ENCODE measurements around the gene S100Z.
"Not testable (repeated sequence)": the region's sequence is repeated elsewhere in the genome, so short reads cannot be mapped to it uniquely, and the experiment has no call there.

Gene S100Z

GRCh38 chr5:76870046-76870445 is 20.2 kb downstream of the S100Z start:
- Mint-ChIP-seq H3K27me3 (peaks cover 2% of the 10 kb centered on the region), H3K4me3 (no peak overlapping the region), H3K27ac (no peak overlapping the region), H3K36me3 (no peaks in the 10 kb centered on the region), H3K4me1 (peaks cover 9% of the 10 kb centered on the region), H3K9me3 (no peaks in the 10 kb centered on the region)
- ATAC-seq (ENCODE audit: low read depth): no peak
- no peak for DNase-seq (ENCODE audit: low spot score in 2 of 2)

- Mint-ChIP-seq H3K27me3 (no peaks in the 10 kb centered on the region), H3K4me3 (peak overlapping the region; percentile 83), H3K9me3 (no peaks in the 10 kb centered on the region), H3K27ac (peak overlapping the region; percentile 88), H3K4me1 (peaks cover 18% of the 10 kb centered on the region), H3K36me3 (no peaks in the 10 kb centered on the region)
- ATAC-seq (ENCODE audit: low read depth) (peak; percentile 77), DNase-seq (ENCODE audit: low spot score in 2 of 2) (peak in 1 of 2 donors; percentile 18)
Measured at GRCh38 chr5:76874088-76874581, 24.3 kb downstream of the S100Z start.

- H3K9me3 Mint-ChIP-seq: no peaks in the 10 kb centered on the region
- peaks cover 9% of the 10 kb centered on the region for H3K4me1 Mint-ChIP-seq
- ATAC-seq (ENCODE audit: low read depth): no peak
- no peak for DNase-seq (ENCODE audit: low spot score in 2 of 2)
- no peak overlapping the region for H3K4me3 Mint-ChIP-seq
- H3K36me3 Mint-ChIP-seq: peaks cover 8% of the 10 kb centered on the region
- H3K27ac Mint-ChIP-seq: no peak overlapping the region
- peaks cover 5% of the 10 kb centered on the region for H3K27me3 Mint-ChIP-seq
Measured at GRCh38 chr5:76888733-76889300, 39.0 kb downstream of the S100Z start.

- H3K27me3 Mint-ChIP-seq: peaks cover 1% of the 10 kb centered on the region
- no peak overlapping the region for H3K4me3 Mint-ChIP-seq
- H3K36me3 Mint-ChIP-seq: peaks cover 14% of the 10 kb centered on the region
- ATAC-seq (ENCODE audit: low read depth) (no peak), DNase-seq (ENCODE audit: low spot score in 2 of 2) (no peak)
- no peak overlapping the region for H3K27ac Mint-ChIP-seq
- H3K9me3 Mint-ChIP-seq: peaks cover 5% of the 10 kb centered on the region
- no peaks in the 10 kb centered on the region for H3K4me1 Mint-ChIP-seq
Measured at GRCh38 chr5:76893294-76893693, 43.5 kb downstream of the S100Z start.

DNA sequence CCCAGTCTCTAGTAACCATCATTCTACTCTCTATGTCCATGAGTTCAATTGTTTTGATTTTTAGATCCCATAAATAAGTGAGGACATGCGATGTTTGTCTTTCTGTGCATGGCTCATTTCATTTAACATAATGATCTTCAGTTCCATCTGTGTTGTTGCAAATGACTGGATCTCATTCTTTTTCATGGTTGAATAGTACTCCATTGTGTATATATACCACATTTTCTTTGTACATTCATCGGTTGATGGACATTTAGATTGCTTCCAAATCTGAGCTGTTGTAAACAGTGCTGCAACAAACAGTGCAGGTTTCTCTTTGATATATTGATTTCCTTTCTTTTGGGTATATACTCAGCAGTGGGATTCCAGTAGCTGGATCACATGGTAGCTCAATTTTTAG is 46.4 kb downstream of the S100Z start:
- Mint-ChIP-seq H3K36me3 (peaks cover 30% of the 10 kb centered on the region), H3K9me3 (peaks cover 14% of the 10 kb centered on the region), H3K4me3 (no peak overlapping the region), H3K27me3 (peaks cover 1% of the 10 kb centered on the region), H3K27ac (no peak overlapping the region), H3K4me1 (no peaks in the 10 kb centered on the region)
- DNase-seq (ENCODE audit: low spot score in 2 of 2) (no peak), ATAC-seq (ENCODE audit: low read depth) (no peak)

- no peak overlapping the region for H3K27ac Mint-ChIP-seq
Measured at GRCh38 chr5:76901522-76901921, 51.7 kb downstream of the S100Z start.

GRCh38 chr5:76908166-76908565 is 58.4 kb downstream of the S100Z start:
- H3K27ac Mint-ChIP-seq: no peak overlapping the region
- H3K4me3 Mint-ChIP-seq: no peak overlapping the region
- H3K36me3 Mint-ChIP-seq: peaks cover 6% of the 10 kb centered on the region
- H3K27me3 Mint-ChIP-seq: peaks cover 3% of the 10 kb centered on the region
- H3K4me1 Mint-ChIP-seq: no peaks in the 10 kb centered on the region
- no peaks in the 10 kb centered on the region for H3K9me3 Mint-ChIP-seq
- DNase-seq (ENCODE audit: low spot score in 2 of 2) (no peak), ATAC-seq (ENCODE audit: low read depth) (no peak)

More at GRCh38 chr5:76901522-76901921, 51.7 kb downstream of the S100Z start:
- DNase-seq (ENCODE audit: low spot score in 2 of 2): no peak
- peaks cover 14% of the 10 kb centered on the region for H3K9me3 Mint-ChIP-seq
- H3K36me3 Mint-ChIP-seq: peaks cover 25% of the 10 kb centered on the region
- H3K4me3 Mint-ChIP-seq: no peak overlapping the region
- no peak for ATAC-seq (ENCODE audit: low read depth)
- no peaks in the 10 kb centered on the region for H3K27me3 Mint-ChIP-seq
- no peaks in the 10 kb centered on the region for H3K4me1 Mint-ChIP-seq

GRCh38 chr5:76910344-76910933 is 60.6 kb downstream of the S100Z start:
- H3K9me3 Mint-ChIP-seq; H3K4me3 Mint-ChIP-seq; DNase-seq (ENCODE audit: low spot score in 2 of 2); H3K4me1 Mint-ChIP-seq; ATAC-seq (ENCODE audit: low read depth); H3K27ac Mint-ChIP-seq; H3K27me3 Mint-ChIP-seq: not testable (repeated sequence)
- H3K36me3 Mint-ChIP-seq: peaks cover 14% of the 10 kb centered on the region

GRCh38 chr5:76914671-76915070 is 64.9 kb downstream of the S100Z start:
- not testable (repeated sequence) for H3K27ac Mint-ChIP-seq; ATAC-seq (ENCODE audit: low read depth); H3K27me3 Mint-ChIP-seq; H3K4me1 Mint-ChIP-seq; DNase-seq (ENCODE audit: low spot score in 2 of 2); H3K4me3 Mint-ChIP-seq; H3K9me3 Mint-ChIP-seq
- peaks cover 12% of the 10 kb centered on the region for H3K36me3 Mint-ChIP-seq

DNA sequence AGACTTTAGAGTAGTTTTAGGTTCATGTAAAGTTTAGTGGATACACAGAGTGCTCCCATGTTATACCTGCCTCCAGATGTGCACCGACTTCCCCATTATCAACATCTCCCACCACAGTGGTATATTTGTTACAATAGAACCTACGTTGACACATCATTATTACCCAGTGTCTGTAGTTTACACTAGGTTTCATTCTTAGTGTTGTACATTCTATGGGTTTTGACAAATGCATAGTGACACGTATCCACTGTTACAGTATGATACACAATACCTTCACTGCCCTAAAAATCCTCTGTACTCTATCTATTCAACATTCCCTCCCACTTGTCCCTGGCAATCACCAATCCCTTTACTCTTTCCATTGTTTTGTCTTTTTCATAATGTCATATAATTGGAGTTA is 68.7 kb downstream of the S100Z start:
- Mint-ChIP-seq H3K9me3 (no peaks in the 10 kb centered on the region), H3K36me3 (peaks cover 8% of the 10 kb centered on the region), H3K27ac (no peak overlapping the region), H3K4me3 (no peak overlapping the region), H3K4me1 (no peaks in the 10 kb centered on the region), H3K27me3 (no peaks in the 10 kb centered on the region)
- ATAC-seq (ENCODE audit: low read depth) (no peak), DNase-seq (ENCODE audit: low spot score in 2 of 2) (no peak)

DNA sequence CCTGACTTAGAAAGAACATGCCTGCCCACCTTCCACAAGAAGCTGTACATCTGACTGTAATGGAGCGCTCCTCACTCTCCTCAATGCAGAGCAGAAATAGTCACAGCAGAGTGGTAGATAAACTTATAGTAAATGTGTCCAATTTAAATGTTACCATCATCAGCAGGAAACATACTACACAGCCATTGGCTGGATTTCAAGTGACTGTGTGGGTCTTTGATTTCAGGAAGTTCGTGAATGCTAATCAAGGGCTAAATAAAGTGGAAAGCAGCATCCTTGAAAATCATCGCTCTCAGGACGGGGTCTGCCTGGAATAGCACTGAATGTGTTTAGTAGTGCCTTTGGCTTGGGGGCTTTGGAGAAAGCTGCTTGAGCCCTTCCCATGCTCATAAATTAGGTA is 70.7 kb downstream of the S100Z start:
- H3K4me1 Mint-ChIP-seq: no peaks in the 10 kb centered on the region
- H3K36me3 Mint-ChIP-seq: peaks cover 3% of the 10 kb centered on the region
- H3K27ac Mint-ChIP-seq: no peak overlapping the region
- ATAC-seq (ENCODE audit: low read depth) (no peak), DNase-seq (ENCODE audit: low spot score in 2 of 2) (no peak)
- no peaks in the 10 kb centered on the region for H3K27me3 Mint-ChIP-seq
- no peaks in the 10 kb centered on the region for H3K9me3 Mint-ChIP-seq
- no peak overlapping the region for H3K4me3 Mint-ChIP-seq

DNA sequence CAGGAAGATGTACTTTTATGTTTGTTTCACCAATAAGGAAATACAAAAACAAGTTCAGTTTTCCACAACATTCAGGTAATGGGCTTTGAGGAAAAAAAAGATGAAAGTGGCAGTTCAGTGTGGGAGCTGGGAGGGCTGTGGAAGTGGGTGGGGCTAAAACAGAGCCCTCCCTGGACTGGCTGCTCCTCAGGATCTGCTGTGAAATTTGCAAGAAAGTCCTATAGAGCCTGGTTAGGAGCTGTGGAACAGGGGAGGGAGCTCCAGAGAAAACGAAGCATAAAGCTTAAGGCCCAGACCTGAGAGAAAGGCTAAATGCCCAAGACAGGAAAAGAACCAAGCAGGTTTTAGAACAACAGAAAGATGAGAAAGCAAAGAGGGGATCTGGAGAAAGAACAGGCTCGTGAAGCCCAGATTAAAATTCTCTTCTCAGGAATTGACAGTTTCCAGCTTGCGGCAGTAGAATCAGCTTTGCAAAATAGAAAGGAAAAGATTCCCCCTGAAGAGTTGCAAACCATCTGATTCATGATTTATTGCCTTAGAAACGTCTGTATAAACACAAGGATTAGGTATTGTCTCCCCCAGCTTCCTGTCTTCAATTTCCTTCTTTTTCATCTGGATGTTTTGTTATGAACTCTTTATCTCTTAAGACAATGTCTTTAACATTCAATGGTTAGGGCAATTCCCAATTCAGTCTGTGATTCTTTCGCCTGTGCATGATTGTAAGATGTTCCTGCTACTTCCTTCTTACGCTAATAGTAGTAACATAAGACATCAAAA is 76.7 kb downstream of the S100Z start:
- ATAC-seq (ENCODE audit: low read depth): no peak
- H3K27ac Mint-ChIP-seq: no peak overlapping the region
- H3K4me1 Mint-ChIP-seq: no peaks in the 10 kb centered on the region
- DNase-seq (ENCODE audit: low spot score in 2 of 2): no peak
- H3K9me3 Mint-ChIP-seq: no peaks in the 10 kb centered on the region
- H3K36me3 Mint-ChIP-seq: peaks cover 3% of the 10 kb centered on the region
- H3K27me3 Mint-ChIP-seq: peaks cover 2% of the 10 kb centered on the region
- no peak overlapping the region for H3K4me3 Mint-ChIP-seq

DNA sequence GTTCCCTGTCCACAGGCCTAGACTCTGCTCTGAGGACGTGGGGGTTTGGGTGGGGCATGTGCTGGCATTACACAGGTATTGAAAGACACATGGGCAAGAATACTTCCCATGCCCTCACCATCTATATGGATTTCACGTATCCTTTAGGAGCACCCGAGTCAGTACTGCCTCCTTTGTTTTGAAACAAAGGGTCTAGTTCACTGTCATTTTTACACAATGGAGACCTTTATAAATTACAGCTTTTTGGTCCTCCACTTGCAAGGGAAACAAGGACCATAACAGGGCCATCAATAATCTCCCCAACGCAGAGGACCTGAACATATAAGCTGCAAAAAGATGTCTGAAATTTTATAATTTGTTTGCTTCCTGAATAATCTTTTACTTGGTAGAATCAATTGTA is 78.1 kb downstream of the S100Z start:
- Mint-ChIP-seq H3K27ac (no peak overlapping the region), H3K9me3 (no peaks in the 10 kb centered on the region), H3K4me1 (no peaks in the 10 kb centered on the region), H3K36me3 (peaks cover 4% of the 10 kb centered on the region), H3K27me3 (peaks cover 2% of the 10 kb centered on the region), H3K4me3 (no peak overlapping the region)
- ATAC-seq (ENCODE audit: low read depth): no peak
- no peak for DNase-seq (ENCODE audit: low spot score in 2 of 2)

GRCh38 chr5:76930083-76930482 is 80.3 kb downstream of the S100Z start:
- no peak overlapping the region for H3K4me3 Mint-ChIP-seq
- H3K9me3 Mint-ChIP-seq: no peaks in the 10 kb centered on the region
- ATAC-seq (ENCODE audit: low read depth) (no peak), DNase-seq (ENCODE audit: low spot score in 2 of 2) (no peak)
- H3K27ac Mint-ChIP-seq: no peak overlapping the region
- H3K36me3 Mint-ChIP-seq: peaks cover 6% of the 10 kb centered on the region
- H3K4me1 Mint-ChIP-seq: no peaks in the 10 kb centered on the region
- H3K27me3 Mint-ChIP-seq: peaks cover 2% of the 10 kb centered on the region
